Ishikawa (cell line): Measurements from ENCODE around the gene VDR.
A peak's percentile ranks its signal among the peaks of the same experiment; 100 is the strongest.

Experiments used
- CEBPB ChIP-seq: IDR thresholded peaks from 2 replicates; pipeline ENCODE4 v1.6.1; 2012
- CREB1 ChIP-seq: IDR thresholded peaks from 2 replicates; pipeline ENCODE4 v1.6.1; 2012; ENCODE audit warnings: low read depth
- EGR1 ChIP-seq: IDR thresholded peaks from 2 replicates; pipeline ENCODE4 v1.6.1; 2012
- EP300 ChIP-seq: IDR thresholded peaks from 2 replicates; pipeline ENCODE4 v1.6.1; 2012; ENCODE audit warnings: borderline replicate concordance
- FOXM1 ChIP-seq: IDR thresholded peaks from 2 replicates; pipeline ENCODE4 v1.6.1; 2012; ENCODE audit warnings: low read depth, borderline replicate concordance
- MAX ChIP-seq: IDR thresholded peaks from 2 replicates; pipeline ENCODE4 v1.6.1; 2012
- NFIC ChIP-seq: IDR thresholded peaks from 2 replicates; pipeline ENCODE4 v1.6.1; 2012
- RAD21 ChIP-seq: IDR thresholded peaks from 2 replicates; pipeline ENCODE4 v1.6.1; 2012; ENCODE audit warnings: low read depth
- REST ChIP-seq: IDR thresholded peaks from 2 replicates; pipeline ENCODE4 v1.6.1; 2012; ENCODE audit warnings: low read depth, mild to moderate bottlenecking
- TAF1 ChIP-seq: IDR thresholded peaks from 2 replicates; pipeline ENCODE4 v1.6.1; 2012; ENCODE audit warnings: low read depth, mild to moderate bottlenecking
- TCF12 ChIP-seq: IDR thresholded peaks from 2 replicates; pipeline ENCODE4 v1.6.1; 2012; ENCODE audit warnings: low read depth
- TEAD4 ChIP-seq: IDR thresholded peaks from 2 replicates; pipeline ENCODE4 v1.6.1; 2012
- USF1 ChIP-seq: IDR thresholded peaks from 2 replicates; pipeline ENCODE4 v1.6.1; 2012
- YY1 ChIP-seq: IDR thresholded peaks from 2 replicates; pipeline ENCODE4 v1.6.1; 2012; ENCODE audit warnings: low read depth
- ZBTB7A ChIP-seq: IDR thresholded peaks from 2 replicates; pipeline ENCODE4 v1.6.1; 2012; ENCODE audit warnings: low read depth

VDR gene

GRCh38 chr12:47828976-47829482 is 75.8 kb downstream of the VDR start:
- peak; percentile 80 for TF ChIP-seq EGR1
- peak; percentile 68; the same call in 1 of the 2 replicates for TF ChIP-seq EP300
- peak; percentile 82 for TF ChIP-seq TCF12
- TF ChIP-seq MAX, result peak; percentile 70
- TF ChIP-seq TAF1, result peak; percentile 67; the same call in 1 of the 2 replicates
- TF ChIP-seq CEBPB, result no peak
- no peak for TF ChIP-seq TEAD4
- TF ChIP-seq RAD21, result peak; percentile 24; the same call in 1 of the 2 replicates
- TF ChIP-seq FOXM1, result no peak
- peak; percentile 78 for TF ChIP-seq ZBTB7A
- TF ChIP-seq YY1, result peak; percentile 78
- peak; percentile 86 for TF ChIP-seq NFIC
- TF ChIP-seq USF1, result no peak
- no peak for TF ChIP-seq REST
- no peak for TF ChIP-seq CREB1

GRCh38 chr12:47828008-47828975 is 76.5 kb downstream of the VDR start:
- TF ChIP-seq USF1, result no peak
- no peak for TF ChIP-seq EP300

- peak; percentile 53; the same call in 1 of the 2 replicates for TF ChIP-seq ZBTB7A
- TF ChIP-seq FOXM1, result peak; percentile 59
- peak; percentile 92 for TF ChIP-seq EP300
- no peak for TF ChIP-seq USF1
- TF ChIP-seq MAX, result peak; percentile 74
- TF ChIP-seq TAF1, result 0 out of 2 replicates have a peak, but pooled peaks have one; percentile 28
- 0 out of 2 replicates have a peak, but pooled peaks have one; percentile 15 for TF ChIP-seq RAD21
- peak; percentile 91 for TF ChIP-seq NFIC
- TF ChIP-seq CEBPB, result no peak
- no peak for TF ChIP-seq REST
- TF ChIP-seq TCF12, result peak; percentile 87
- peak; percentile 97 for TF ChIP-seq TEAD4
- TF ChIP-seq YY1, result no peak; the same call in 1 of the 2 replicates
- TF ChIP-seq CREB1, result no peak
- TF ChIP-seq EGR1, result no peak
Observed at GRCh38 chr12:47825173-47825639, 79.6 kb downstream of the VDR start.

- peak; percentile 30 for TF ChIP-seq MAX
- no peak for TF ChIP-seq EP300
Observed at GRCh38 chr12:47824635-47825034, 80.2 kb downstream of the VDR start.

GRCh38 chr12:47824198-47824597 is 80.6 kb downstream of the VDR start:
- TF ChIP-seq NFIC, result no peak
- TF ChIP-seq MAX, result no peak
- no peak for TF ChIP-seq CEBPB
- no peak for TF ChIP-seq FOXM1
- no peak for TF ChIP-seq TAF1
- no peak for TF ChIP-seq ZBTB7A
- no peak for TF ChIP-seq YY1
- TF ChIP-seq EP300, result no peak
- no peak for TF ChIP-seq USF1
- TF ChIP-seq CREB1, result no peak
- TF ChIP-seq TEAD4, result no peak; the same call in 1 of the 2 replicates
- TF ChIP-seq REST, result no peak
